CD14-positive monocyte (primary cell): Measurements from ENCODE around the gene HOXB8. TPM values are rescaled to one million over a fixed set of nuclear protein-coding genes. Genes with fewer than 3 reads are reported as not detected.

Source experiments
- DNase-seq, 3 donors: peaks; one replicate each; pipeline ENCODE4 v3.0.0-alpha.2; 2011 to 2022
- H2AFZ ChIP-seq: 2 replicates; pipeline ENCODE4 v1.6.0; 2012; ENCODE audit warnings: mild to moderate bottlenecking, low read depth, low read length, inconsistent platforms; ENCODE audit not compliant: insufficient read depth, poor library complexity, severe bottlenecking
- H3K27ac ChIP-seq, 2 donors: 1 replicate in 1 of 2; 2 replicates in 1 of 2; pipeline ENCODE4 v1.5.1; 2012 to 2013; ENCODE audit warnings: low read length in 2 of 2, control low read depth in 1 of 2, inconsistent platforms in 1 of 2, low read depth in 1 of 2, mild to moderate bottlenecking in 1 of 2
- H3K27me3 ChIP-seq, 2 donors: one replicate each; pipeline versions ENCODE4 v1.6.0 to v1.6.1; 2011 to 2013; ENCODE audit warnings: low read length in 2 of 2; ENCODE audit not compliant: control insufficient read depth in 2 of 2, insufficient read depth in 2 of 2
- H3K36me3 ChIP-seq, 2 donors: replicated peaks in 1 of 2; 1 replicate in 1 of 2; 2 replicates in 1 of 2; pipeline versions ENCODE4 v1.5.1 to v1.6.1; 2012 to 2013; ENCODE audit warnings: low read length in 2 of 2, control low read depth in 1 of 2, inconsistent platforms in 1 of 2, mild to moderate bottlenecking in 1 of 2; ENCODE audit not compliant: insufficient read depth in 2 of 2, control insufficient read depth in 1 of 2
- H3K4me1 ChIP-seq, 2 donors: 1 replicate in 1 of 2; 2 replicates in 1 of 2; pipeline versions ENCODE4 v1.5.1 to v1.6.1; 2012 to 2013; ENCODE audit warnings: low read length in 2 of 2, control low read depth in 1 of 2, inconsistent platforms in 1 of 2, mild to moderate bottlenecking in 1 of 2, moderate library complexity in 1 of 2; ENCODE audit not compliant: insufficient read depth in 2 of 2, control insufficient read depth in 1 of 2
- H3K4me2 ChIP-seq: replicated peaks from 2 replicates; pipeline ENCODE3; 2012; ENCODE audit warnings: low read length, moderate library complexity, mild to moderate bottlenecking; ENCODE audit not compliant: poor library complexity, severe bottlenecking; ENCODE audit errors: extremely low read depth
- H3K4me3 ChIP-seq, 3 experiments: fragments of 200-600 bp in 1 of 3; sonication (generic) in 1 of 3; replicated peaks in 1 of 3; 1 replicate in 2 of 3; 2 replicates in 1 of 3; pipeline ENCODE4 v1.5.1; 2011 to 2013; ENCODE audit warnings: low read length in 3 of 3, mild to moderate bottlenecking in 3 of 3, control low read depth in 2 of 3, low read depth in 2 of 3, inconsistent platforms in 1 of 3, moderate library complexity in 1 of 3
- H3K79me2 ChIP-seq: 2 replicates; pipeline ENCODE4 v1.6.0; 2012; ENCODE audit warnings: mild to moderate bottlenecking, control low read depth, inconsistent platforms, low read length, moderate library complexity; ENCODE audit not compliant: insufficient read depth
- H3K9ac ChIP-seq: 2 replicates; pipeline ENCODE4 v1.6.0; 2017; ENCODE audit warnings: low read length, mild to moderate bottlenecking; ENCODE audit not compliant: insufficient read depth, poor library complexity, severe bottlenecking
- H3K9me3 ChIP-seq, 2 donors: replicated peaks in 1 of 2; 1 replicate in 1 of 2; 2 replicates in 1 of 2; pipeline versions ENCODE4 v1.5.1 to v1.6.1; 2012 to 2013; ENCODE audit warnings: low read length in 2 of 2, control low read depth in 1 of 2; ENCODE audit not compliant: control insufficient read depth in 1 of 2, insufficient read depth in 1 of 2
- H4K20me1 ChIP-seq: 2 replicates; pipeline ENCODE4 v1.6.0; 2012; ENCODE audit warnings: mild to moderate bottlenecking, low read length, control low read depth, moderate library complexity; ENCODE audit not compliant: insufficient read depth
- H3K27ac Mint-ChIP-seq, 7 donors: one replicate each; pipeline ENCODE4 v1.8.0; 2020; ENCODE audit warnings: mild to moderate bottlenecking in 7 of 7, mixed read lengths in 7 of 7, moderate library complexity in 6 of 7, inconsistent platforms in 2 of 7
- H3K27me3 Mint-ChIP-seq, 3 donors: one replicate each; pipeline ENCODE4 v1.8.0; 2021 to 2022; ENCODE audit warnings: low read depth in 3 of 3, mild to moderate bottlenecking in 3 of 3, mixed read lengths in 3 of 3, moderate library complexity in 3 of 3, inconsistent platforms in 1 of 3
- H3K36me3 Mint-ChIP-seq, 2 donors: one replicate each; pipeline ENCODE4 v1.8.0; 2020; ENCODE audit warnings: mixed read lengths in 2 of 2, inconsistent platforms in 1 of 2, mild to moderate bottlenecking in 1 of 2
- H3K4me1 Mint-ChIP-seq: one replicate; pipeline ENCODE4 v1.8.0; 2020; ENCODE audit warnings: mild to moderate bottlenecking, mixed read lengths
- H3K4me3 Mint-ChIP-seq, 2 donors: one replicate each; pipeline ENCODE4 v1.8.0; 2020; ENCODE audit warnings: mild to moderate bottlenecking in 2 of 2, mixed read lengths in 2 of 2, moderate library complexity in 1 of 2
- H3K9me3 Mint-ChIP-seq, 7 donors: one replicate each; pipeline ENCODE4 v1.8.0; 2020 to 2022; ENCODE audit warnings: mixed read lengths in 7 of 7, mild to moderate bottlenecking in 6 of 7, moderate library complexity in 6 of 7, inconsistent platforms in 2 of 7
- WGBS: methylation state at CpG from one replicate; pipeline ENCODE4 v1.1.5; 2013; ENCODE audit warnings: missing lambda C conversion rate; ENCODE audit not compliant: insufficient coverage; 5-methylcytosine and 5-hydroxymethylcytosine counted together
- intact Hi-C, 2 donors: fragments of 100-400 bp; cut with micrococcal nuclease; formaldehyde crosslinking; loops; one replicate each; pipeline versions ENCODE4 v1.15.0 to v1.15.1; 2023
- polyA plus RNA-seq, 3 donors: library from polyadenylated mRNA; depleted of rRNA in 1 of 3; unstranded in 2 of 3; stranded (reverse) in 1 of 3; fragments of 300-500 nt in 2 of 3; fragments of >200 nt in 1 of 3; fragmentation: Illumina TruSeq in 2 of 3; gene quantifications; 1 replicate in 2 of 3; 2 replicates in 1 of 3; pipeline ENCODE4 v1.2.3, GENCODE V29; 2012 to 2021
- TF ChIP-seq, protein P1 (sequence below): fragments of 200-600 bp; IDR thresholded peaks from one replicate; pipeline ENCODE4 v1.8.0; 2022; ENCODE audit warnings: antibody characterized with exemption, mild to moderate bottlenecking

Gene HOXB8
- polyA plus RNA-seq, 3 donors = not detected

DNA sequence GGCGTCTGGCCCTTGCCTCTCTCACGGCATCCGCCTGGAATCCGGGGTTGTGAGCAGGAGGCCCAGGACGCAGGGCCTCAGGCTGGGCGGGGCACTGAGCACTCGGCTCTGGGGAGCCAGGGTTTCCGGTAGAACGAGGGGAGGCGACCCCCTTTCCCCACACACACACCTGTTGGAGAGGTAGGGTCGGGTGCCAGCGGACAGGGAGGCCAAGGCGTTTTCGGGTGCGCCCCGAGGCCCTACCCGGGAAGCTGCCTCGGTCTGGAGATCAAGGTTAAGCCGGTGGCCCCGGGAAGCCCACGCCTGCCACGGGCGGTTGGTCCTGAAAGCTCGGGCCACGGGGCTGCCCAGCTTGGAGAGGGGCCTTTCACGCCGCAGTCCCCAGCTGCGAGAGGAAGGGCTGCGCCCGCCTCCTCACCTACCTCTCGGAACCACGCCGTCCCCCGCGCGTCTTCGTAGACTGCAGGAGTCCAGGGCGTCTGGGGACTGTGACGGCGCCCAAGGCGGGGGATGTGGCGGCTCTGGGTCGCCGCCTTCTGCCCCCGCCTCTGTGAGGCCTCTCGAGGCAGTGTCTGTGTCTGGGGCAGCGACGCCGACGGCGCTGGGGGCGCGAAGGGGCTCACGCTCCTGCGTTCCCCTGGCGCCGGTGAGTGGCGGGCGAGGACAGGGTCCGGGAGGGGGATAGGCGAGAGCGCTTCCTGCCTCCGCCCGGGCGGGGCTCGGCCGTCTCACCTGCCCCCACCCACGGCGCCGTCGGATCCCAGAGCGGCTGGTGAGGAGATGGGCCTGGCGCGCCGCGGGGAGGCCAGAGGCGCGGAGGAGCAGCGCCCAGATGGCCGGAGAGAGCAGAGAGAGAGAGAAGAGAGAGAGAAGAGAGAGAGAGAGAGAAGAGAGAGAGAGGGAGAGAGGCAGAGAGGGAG is 31.4 kb upstream of the HOXB8 start:
- TF ChIP-seq, protein P1, sequence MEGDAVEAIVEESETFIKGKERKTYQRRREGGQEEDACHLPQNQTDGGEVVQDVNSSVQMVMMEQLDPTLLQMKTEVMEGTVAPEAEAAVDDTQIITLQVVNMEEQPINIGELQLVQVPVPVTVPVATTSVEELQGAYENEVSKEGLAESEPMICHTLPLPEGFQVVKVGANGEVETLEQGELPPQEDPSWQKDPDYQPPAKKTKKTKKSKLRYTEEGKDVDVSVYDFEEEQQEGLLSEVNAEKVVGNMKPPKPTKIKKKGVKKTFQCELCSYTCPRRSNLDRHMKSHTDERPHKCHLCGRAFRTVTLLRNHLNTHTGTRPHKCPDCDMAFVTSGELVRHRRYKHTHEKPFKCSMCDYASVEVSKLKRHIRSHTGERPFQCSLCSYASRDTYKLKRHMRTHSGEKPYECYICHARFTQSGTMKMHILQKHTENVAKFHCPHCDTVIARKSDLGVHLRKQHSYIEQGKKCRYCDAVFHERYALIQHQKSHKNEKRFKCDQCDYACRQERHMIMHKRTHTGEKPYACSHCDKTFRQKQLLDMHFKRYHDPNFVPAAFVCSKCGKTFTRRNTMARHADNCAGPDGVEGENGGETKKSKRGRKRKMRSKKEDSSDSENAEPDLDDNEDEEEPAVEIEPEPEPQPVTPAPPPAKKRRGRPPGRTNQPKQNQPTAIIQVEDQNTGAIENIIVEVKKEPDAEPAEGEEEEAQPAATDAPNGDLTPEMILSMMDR = no peak
- H3K4me3 ChIP-seq = peak overlapping the region in 1 of 3 experiments; percentile 72

GRCh38 chr17:48645639-48646182 is 30.6 kb upstream of the HOXB8 start:
- no peaks in the 10 kb centered on the region for H3K36me3 ChIP-seq
- no peak overlapping the region for H3K9ac ChIP-seq
- H3K27ac Mint-ChIP-seq = no peak overlapping the region

More for the DNA sequence above, 31.4 kb upstream of the HOXB8 start:
- Mint-ChIP-seq H3K9me3 (peaks cover 0 to 26% (median 3%) of the 10 kb centered on the region in 7 donors), H3K27me3 (peaks cover 79 to 96% (median 92%) of the 10 kb centered on the region in 3 donors), H3K36me3 (peaks cover 0 to 4% of the 10 kb centered on the region in 2 donors), H3K4me1 (peaks cover 17% of the 10 kb centered on the region), H3K4me3 (peak overlapping the region; percentile 75 to 93), H3K27ac (no peak overlapping the region)
- Histone ChIP-seq H3K27me3 (peaks cover 67 to 84% of the 10 kb centered on the region in 2 donors), H3K4me2 (peak overlapping the region; percentile 85), H3K36me3 (no peaks in the 10 kb centered on the region), H3K27ac (no peak overlapping the region), H4K20me1 (no peaks in the 10 kb centered on the region), H2AFZ (peak overlapping the region; percentile 70), H3K9ac (no peak overlapping the region), H3K79me2 (no peaks in the 10 kb centered on the region), H3K4me1 (peaks cover 7 to 18% of the 10 kb centered on the region in 2 donors), H3K9me3 (peaks cover 0 to 20% of the 10 kb centered on the region in 2 donors)
- intact Hi-C loops = no loop called here
- WGBS = 9% methylated on average over 71 of the region's 80 CpGs
- DNase-seq = no peak

More at GRCh38 chr17:48645639-48646182, 30.6 kb upstream of the HOXB8 start:
- intact Hi-C loops = no loop called here
- no peak for DNase-seq
- Histone ChIP-seq H2AFZ (no peak overlapping the region), H3K4me1 (peaks cover 7 to 18% of the 10 kb centered on the region in 2 donors), H3K79me2 (no peaks in the 10 kb centered on the region), H3K4me2 (no peak overlapping the region), H3K9me3 (peaks cover 0 to 25% of the 10 kb centered on the region in 2 donors), H3K4me3 (no peak overlapping the region), H3K27me3 (peaks cover 74 to 91% of the 10 kb centered on the region in 2 donors), H4K20me1 (no peaks in the 10 kb centered on the region), H3K27ac (no peak overlapping the region)
- H3K4me3 Mint-ChIP-seq = peak overlapping the region in 1 of 2 donors; percentile 81
- peaks cover 17% of the 10 kb centered on the region for H3K4me1 Mint-ChIP-seq
- WGBS = 77% methylated on average over 10 of the region's 14 CpGs
- H3K36me3 Mint-ChIP-seq = peaks cover 0 to 4% of the 10 kb centered on the region in 2 donors
- TF ChIP-seq, protein P1 = no peak
- H3K27me3 Mint-ChIP-seq = peaks cover 85 to 97% (median 95%) of the 10 kb centered on the region in 3 donors
- H3K9me3 Mint-ChIP-seq = peaks cover 0 to 26% (median 3%) of the 10 kb centered on the region in 7 donors
